HG03103 (cell line): ENCODE measurements around the gene VSIG10L2.

ENCODE experiments used
- ATAC-seq: cut with Tn5 transposase; IDR thresholded peaks from one replicate; pipeline ENCODE4 v1.9.1; 2021; ENCODE audit warnings: low read depth; ENCODE audit not compliant: unreplicated experiment

Gene VSIG10L2

GRCh38 chr11:125929445-125930075 lies 16.3 kb upstream of the VSIG10L2 start:
- ATAC-seq, result no peak

GRCh38 chr11:125930076-125930450 lies 15.8 kb upstream of the VSIG10L2 start:
- no peak for ATAC-seq

GRCh38 chr11:125931116-125931515 lies 14.7 kb upstream of the VSIG10L2 start:
- ATAC-seq, result no peak

- no peak for ATAC-seq
Observed at GRCh38 chr11:125931668-125932067, 14.2 kb upstream of the VSIG10L2 start.

- ATAC-seq, result no peak
Observed at GRCh38 chr11:125932301-125932700, 13.5 kb upstream of the VSIG10L2 start.

GRCh38 chr11:125933030-125933813 lies 12.6 kb upstream of the VSIG10L2 start:
- ATAC-seq, result no peak

- no peak for ATAC-seq
Observed at GRCh38 chr11:125934473-125934872, 11.4 kb upstream of the VSIG10L2 start.

GRCh38 chr11:125935056-125935455 lies 10.8 kb upstream of the VSIG10L2 start:
- no peak for ATAC-seq

GRCh38 chr11:125935618-125936199 lies 10.1 kb upstream of the VSIG10L2 start:
- ATAC-seq, result no peak

GRCh38 chr11:125938418-125938817 lies 7.4 kb upstream of the VSIG10L2 start:
- no peak for ATAC-seq

GRCh38 chr11:125939081-125939521 lies 6.7 kb upstream of the VSIG10L2 start:
- ATAC-seq, result no peak

- ATAC-seq, result no peak
Observed at GRCh38 chr11:125940145-125940544, 5.7 kb upstream of the VSIG10L2 start.

GRCh38 chr11:125941267-125941618 lies 4.6 kb upstream of the VSIG10L2 start:
- ATAC-seq, result no peak

- ATAC-seq, result no peak
Observed at GRCh38 chr11:125941619-125942611, 3.9 kb upstream of the VSIG10L2 start.

- no peak for ATAC-seq
Observed at GRCh38 chr11:125942771-125943428, 2.9 kb upstream of the VSIG10L2 start.

- no peak for ATAC-seq
Observed at GRCh38 chr11:125943661-125944349, 2.0 kb upstream of the VSIG10L2 start.

- no peak for ATAC-seq
Observed at GRCh38 chr11:125944350-125945010, 1.4 kb upstream of the VSIG10L2 start.

GRCh38 chr11:125945011-125945796 lies 640 bp upstream of the VSIG10L2 start:
- no peak for ATAC-seq
